Thoracic aorta (tissue), 2 donors: ENCODE data around the gene NFIC. TPM values are rescaled to one million over a fixed set of nuclear protein-coding genes. Genes with fewer than 3 reads are reported as not detected.

Source experiments
- ATAC-seq: fragments of 150-250 bp; one replicate; pipeline ENCODE4 v1.8.0; 2017; ENCODE audit warnings: low read depth; ENCODE audit not compliant: insufficient number of reproducible peaks, low FRiP score
- DNase-seq: peaks from one replicate; pipeline ENCODE4 v3.0.0-alpha.2; 2020; ENCODE audit warnings: low spot score
- H3K27ac ChIP-seq, 2 donors: fragments of 200-600 bp; sonication (generic); 1 replicate in 1 of 2; 2 replicates in 1 of 2; pipeline ENCODE4 v1.5.1; 2016; ENCODE audit warnings: mild to moderate bottlenecking in 2 of 2, moderate library complexity in 2 of 2
- H3K27me3 ChIP-seq: fragments of 200-600 bp; sonication (generic); replicated peaks from 2 replicates; pipeline ENCODE4 v1.6.0; 2016; ENCODE audit warnings: mild to moderate bottlenecking; ENCODE audit not compliant: insufficient read depth
- H3K36me3 ChIP-seq: fragments of 200-600 bp; sonication (generic); one replicate; pipeline ENCODE4 v1.5.1; 2016
- H3K4me1 ChIP-seq, 2 donors: fragments of 200-600 bp; sonication (generic); 1 replicate in 1 of 2; 2 replicates in 1 of 2; pipeline versions ENCODE4 v1.5.1 to v1.6.0; 2016; ENCODE audit warnings: low read depth in 2 of 2, mild to moderate bottlenecking in 1 of 2; ENCODE audit not compliant: control insufficient read depth in 1 of 2
- H3K4me3 ChIP-seq: fragments of 200-600 bp; sonication (generic); 2 replicates; pipeline ENCODE4 v1.5.1; 2016; ENCODE audit warnings: mild to moderate bottlenecking
- H3K9me3 ChIP-seq: fragments of 200-600 bp; sonication (generic); 2 replicates; pipeline ENCODE4 v1.5.1; 2016
- total RNA-seq, 2 donors: library from RNA; depleted of rRNA; stranded (reverse); fragments of >200 nt; gene quantifications; one replicate each; pipeline versions ENCODE4 v1.1.0 to v1.2.3, GENCODE V29; 2016
- TF ChIP-seq, protein P1 (sequence below): fragments of 200-600 bp; sonication (generic); IDR thresholded peaks from one replicate; pipeline ENCODE4 v1.5.1; 2019; ENCODE audit warnings: antibody characterized with exemption

Gene NFIC
- total RNA-seq, 2 donors from 2014 or later = 178 to 203 TPM

GRCh38 chr19:3453840-3454239 lies 87.5 kb downstream of the NFIC start:
- Histone ChIP-seq H3K36me3 (peaks cover 59% of the 10 kb centered on the region), H3K4me1 (peaks cover 18 to 41% of the 10 kb centered on the region in 2 donors), H3K27me3 (no peaks in the 10 kb centered on the region), H3K27ac (peak overlapping the region; percentile 42 to 43), H3K4me3 (no peak overlapping the region), H3K9me3 (no peaks in the 10 kb centered on the region)
- TF ChIP-seq, protein P1, sequence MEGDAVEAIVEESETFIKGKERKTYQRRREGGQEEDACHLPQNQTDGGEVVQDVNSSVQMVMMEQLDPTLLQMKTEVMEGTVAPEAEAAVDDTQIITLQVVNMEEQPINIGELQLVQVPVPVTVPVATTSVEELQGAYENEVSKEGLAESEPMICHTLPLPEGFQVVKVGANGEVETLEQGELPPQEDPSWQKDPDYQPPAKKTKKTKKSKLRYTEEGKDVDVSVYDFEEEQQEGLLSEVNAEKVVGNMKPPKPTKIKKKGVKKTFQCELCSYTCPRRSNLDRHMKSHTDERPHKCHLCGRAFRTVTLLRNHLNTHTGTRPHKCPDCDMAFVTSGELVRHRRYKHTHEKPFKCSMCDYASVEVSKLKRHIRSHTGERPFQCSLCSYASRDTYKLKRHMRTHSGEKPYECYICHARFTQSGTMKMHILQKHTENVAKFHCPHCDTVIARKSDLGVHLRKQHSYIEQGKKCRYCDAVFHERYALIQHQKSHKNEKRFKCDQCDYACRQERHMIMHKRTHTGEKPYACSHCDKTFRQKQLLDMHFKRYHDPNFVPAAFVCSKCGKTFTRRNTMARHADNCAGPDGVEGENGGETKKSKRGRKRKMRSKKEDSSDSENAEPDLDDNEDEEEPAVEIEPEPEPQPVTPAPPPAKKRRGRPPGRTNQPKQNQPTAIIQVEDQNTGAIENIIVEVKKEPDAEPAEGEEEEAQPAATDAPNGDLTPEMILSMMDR = no peak
- no peak for DNase-seq
- ATAC-seq = no peak

GRCh38 chr19:3454656-3455392 lies 88.4 kb downstream of the NFIC start:
- DNase-seq (no peak), ATAC-seq (no peak)
- Histone ChIP-seq H3K4me1 (peaks cover 25 to 50% of the 10 kb centered on the region in 2 donors), H3K27ac (peak overlapping the region; percentile 18 to 42), H3K4me3 (no peak overlapping the region), H3K36me3 (peaks cover 50% of the 10 kb centered on the region), H3K9me3 (no peaks in the 10 kb centered on the region), H3K27me3 (no peaks in the 10 kb centered on the region)
- TF ChIP-seq, protein P1 = no peak

GRCh38 chr19:3455393-3455955 lies 89.1 kb downstream of the NFIC start:
- DNase-seq = no peak
- Histone ChIP-seq H3K36me3 (peaks cover 49% of the 10 kb centered on the region), H3K4me1 (peaks cover 31 to 55% of the 10 kb centered on the region in 2 donors), H3K27me3 (no peaks in the 10 kb centered on the region), H3K27ac (peak overlapping the region in 1 of 2 donors; percentile 98), H3K9me3 (no peaks in the 10 kb centered on the region), H3K4me3 (no peak overlapping the region)
- TF ChIP-seq, protein P1 = no peak
- no peak for ATAC-seq

GRCh38 chr19:3455960-3456601 lies 89.7 kb downstream of the NFIC start:
- no peak overlapping the region for H3K4me3 ChIP-seq
- peaks cover 49% of the 10 kb centered on the region for H3K36me3 ChIP-seq
- TF ChIP-seq, protein P1 = no peak
- H3K4me1 ChIP-seq = peaks cover 33 to 57% of the 10 kb centered on the region in 2 donors
- DNase-seq (no peak), ATAC-seq (no peak)
- H3K27ac ChIP-seq = peak overlapping the region in 1 of 2 donors; percentile 98
- H3K27me3 ChIP-seq = no peaks in the 10 kb centered on the region
- no peaks in the 10 kb centered on the region for H3K9me3 ChIP-seq

DNA sequence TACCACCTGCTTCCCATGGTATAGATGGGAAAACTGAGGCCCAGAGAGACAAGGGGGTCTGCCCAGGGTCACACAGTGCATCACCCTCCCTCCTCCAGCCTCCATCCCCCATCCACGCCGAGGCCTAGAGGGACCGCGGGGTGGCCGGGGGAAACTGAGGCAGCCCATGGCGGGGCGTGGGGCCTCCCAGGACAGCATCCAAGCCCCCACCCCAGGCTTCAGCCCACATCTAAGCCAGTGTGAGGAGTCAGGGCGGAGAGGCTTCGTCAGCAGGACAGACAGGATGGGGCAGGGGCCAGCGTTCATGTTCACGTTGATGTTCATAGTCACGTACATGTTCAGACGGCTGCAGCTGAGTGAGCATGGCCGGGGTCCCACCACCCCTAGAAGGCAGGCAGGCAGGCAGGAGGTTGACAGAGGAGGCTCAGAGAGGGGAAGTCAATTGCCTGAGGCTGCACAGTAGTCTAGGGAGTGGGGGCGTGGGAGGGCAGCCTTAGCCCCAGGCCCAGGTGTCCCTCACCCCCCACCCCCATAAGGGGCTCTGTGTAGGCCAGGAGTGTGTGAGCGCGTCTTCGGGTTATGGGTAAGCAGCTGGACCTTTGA lies 90.6 kb downstream of the NFIC start:
- H3K4me3 ChIP-seq = no peak overlapping the region
- DNase-seq = no peak
- no peaks in the 10 kb centered on the region for H3K27me3 ChIP-seq
- H3K9me3 ChIP-seq = no peaks in the 10 kb centered on the region
- no peak for ATAC-seq
- H3K36me3 ChIP-seq = peaks cover 48% of the 10 kb centered on the region
- H3K27ac ChIP-seq = peak overlapping the region; percentile 94 to 98
- TF ChIP-seq, protein P1 = no peak
- H3K4me1 ChIP-seq = peaks cover 30 to 52% of the 10 kb centered on the region in 2 donors
